Right lobe of liver (tissue), 6 donors: ENCODE data around the gene RALBP1. TPM values are rescaled to one million over a fixed set of nuclear protein-coding genes. Genes with fewer than 3 reads are reported as not detected.
A peak's percentile ranks its signal among the peaks of the same experiment; 100 is the strongest.

Source experiments
- ATAC-seq, 4 donors: fragments of 200-7000 bp; cut with Tn5 transposase; one replicate each; pipeline ENCODE4 v1.9.1; 2020; ENCODE audit warnings: mild to moderate bottlenecking in 4 of 4, moderate library complexity in 4 of 4
- DNase-seq, 3 donors: peaks; one replicate each; pipeline ENCODE4 v3.0.0-alpha.2; 2020
- H3K27ac ChIP-seq, 3 donors: fragments of 200-600 bp; one replicate each; pipeline ENCODE4 v1.8.0; 2022
- H3K27me3 ChIP-seq, 2 donors: fragments of 200-600 bp; one replicate each; pipeline ENCODE4 v1.8.0; 2022
- H3K36me3 ChIP-seq, 4 donors: fragments of 200-600 bp; sonication (generic) in 1 of 4; one replicate each; pipeline versions ENCODE4 v1.5.1 to v1.8.0; 2017 to 2022; ENCODE audit warnings: control low read depth in 1 of 4
- H3K4me1 ChIP-seq, 4 donors: fragments of 200-600 bp; sonication (generic) in 1 of 4; one replicate each; pipeline versions ENCODE4 v1.5.1 to v1.8.0; 2017 to 2022; ENCODE audit warnings: control low read depth in 1 of 4
- H3K4me3 ChIP-seq, 3 donors: fragments of 200-600 bp; one replicate each; pipeline ENCODE4 v1.8.0; 2022
- H3K9me3 ChIP-seq, 4 donors: fragments of 200-600 bp; sonication (generic) in 1 of 4; one replicate each; pipeline versions ENCODE4 v1.5.1 to v1.8.0; 2017 to 2022; ENCODE audit warnings: control low read depth in 1 of 4
- CTCF ChIP-seq, 4 donors: fragments of 200-600 bp in 3 of 4; fragments of 450-650 bp in 1 of 4; IDR thresholded peaks; one replicate each; pipeline versions ENCODE4 v1.5.1 to v1.8.0; 2016 to 2022; ENCODE audit warnings: antibody characterized with exemption in 4 of 4, mild to moderate bottlenecking in 2 of 4
- POLR2A ChIP-seq: fragments of 450-650 bp; IDR thresholded peaks from one replicate; pipeline ENCODE4 v1.6.1; 2017; ENCODE audit warnings: antibody characterized with exemption, mild to moderate bottlenecking
- WGBS: methylation state at CpG from one replicate; pipeline ENCODE4 v1.1.6; 2018; ENCODE audit warnings: low coverage, low lambda C conversion rate; ENCODE audit not compliant: insufficient coverage; ENCODE audit errors: missing lambda C conversion rate; 5-methylcytosine and 5-hydroxymethylcytosine counted together
- intact Hi-C, 2 donors: fragments of 100-400 bp; cut with DNase I; formaldehyde crosslinking; loops; one replicate each; pipeline versions ENCODE4 v1.11.2 to v1.14.1; 2022
- total RNA-seq, 6 experiments: library from RNA; depleted of rRNA in 2 of 6; stranded (reverse); fragments of >200 nt in 2 of 6; fragmentation: NEBNext Ultra II Directional in 3 of 6; extraction: Animal tissue kit (Norgen Biotek cat#: 25700) in 3 of 6; gene quantifications; one replicate each; pipeline versions ENCODE4 v1.1.0 to v1.2.4, GENCODE V29; 2016 to 2023
- donor health status: DM: no; HTN: yes; CAD: no.
- donor health status: DM: no; HTN: no; CAD: no.
- donor health status: DM: no; HTN: no; CAD: no.
- donor health status: DM: no; HTN: yes; CAD: no.
- donor health status: DM: no; HTN: yes; CAD: no.

Gene RALBP1
- total RNA-seq, 6 experiments from 2014 or later: 16.3 to 35.9 (median 21.5) TPM

- peak in 1 of 4 donors; percentile 60 for ATAC-seq
- WGBS: 59% methylated on average over 4 of the region's 4 CpGs
- intact Hi-C loops: no loop called here
Measured at GRCh38 chr18:9506046-9506792, 30.9 kb downstream of the RALBP1 start.

GRCh38 chr18:9507565-9508088, 32.3 kb downstream of the RALBP1 start:
- no peak overlapping the region for H3K4me3 ChIP-seq
- ATAC-seq (no peak), DNase-seq (no peak)
- no peaks in the 10 kb centered on the region for H3K27me3 ChIP-seq
- 65% methylated on average over 2 of the region's 2 CpGs for WGBS
- H3K27ac ChIP-seq: no peak overlapping the region
- no peaks in the 10 kb centered on the region for H3K36me3 ChIP-seq
- no peaks in the 10 kb centered on the region for H3K4me1 ChIP-seq
- intact Hi-C loops: no loop called here
- TF ChIP-seq POLR2A: no peak
- TF ChIP-seq CTCF (IDR thresholded peaks at IDR 0.05): no peak
- no peaks in the 10 kb centered on the region for H3K9me3 ChIP-seq

More at GRCh38 chr18:9506046-9506792, 30.9 kb downstream of the RALBP1 start:
- no peak overlapping the region for H3K27ac ChIP-seq
- TF ChIP-seq POLR2A: no peak
- TF ChIP-seq CTCF (IDR thresholded peaks at IDR 0.05): no peak
- H3K9me3 ChIP-seq: no peaks in the 10 kb centered on the region
- no peak overlapping the region for H3K4me3 ChIP-seq
- no peaks in the 10 kb centered on the region for H3K27me3 ChIP-seq
- H3K36me3 ChIP-seq: no peaks in the 10 kb centered on the region
- no peaks in the 10 kb centered on the region for H3K4me1 ChIP-seq
- DNase-seq: no peak

GRCh38 chr18:9508446-9509025, 33.2 kb downstream of the RALBP1 start:
- Histone ChIP-seq H3K4me1 (no peaks in the 10 kb centered on the region), H3K27ac (no peak overlapping the region), H3K4me3 (no peak overlapping the region), H3K27me3 (no peaks in the 10 kb centered on the region), H3K36me3 (peaks cover 0 to 4% (median 0%) of the 10 kb centered on the region in 4 donors), H3K9me3 (no peaks in the 10 kb centered on the region)
- intact Hi-C loops: no loop called here
- WGBS: 54% methylated on average over 2 of the region's 2 CpGs
- ATAC-seq (no peak), DNase-seq (no peak)
- TF ChIP-seq POLR2A (no peak), CTCF (IDR thresholded peaks at IDR 0.05) (no peak)

GRCh38 chr18:9513971-9514512, 38.7 kb downstream of the RALBP1 start:
- H3K27me3 ChIP-seq: no peaks in the 10 kb centered on the region
- ATAC-seq (no peak), DNase-seq (no peak)
- H3K9me3 ChIP-seq: no peaks in the 10 kb centered on the region
- intact Hi-C loops: no loop called here
- H3K4me3 ChIP-seq: no peak overlapping the region
- H3K36me3 ChIP-seq: peaks cover 0 to 14% (median 0%) of the 10 kb centered on the region in 4 donors
- TF ChIP-seq POLR2A (no peak), CTCF (IDR thresholded peaks at IDR 0.05) (no peak)
- H3K27ac ChIP-seq: no peak overlapping the region
- no peaks in the 10 kb centered on the region for H3K4me1 ChIP-seq
- 89% methylated on average over 5 of the region's 6 CpGs for WGBS
